ENCODE measurements around the gene ZNF516. TPM values are rescaled to one million over a fixed set of nuclear protein-coding genes. Genes with fewer than 3 reads are reported as not detected.
A peak's percentile ranks its signal among the peaks of the same experiment; 100 is the strongest.

Gene ZNF516
- total RNA-seq, 3 donors from 2014 or later: 22.0 to 47.9 (median 23.2) TPM

DNA sequence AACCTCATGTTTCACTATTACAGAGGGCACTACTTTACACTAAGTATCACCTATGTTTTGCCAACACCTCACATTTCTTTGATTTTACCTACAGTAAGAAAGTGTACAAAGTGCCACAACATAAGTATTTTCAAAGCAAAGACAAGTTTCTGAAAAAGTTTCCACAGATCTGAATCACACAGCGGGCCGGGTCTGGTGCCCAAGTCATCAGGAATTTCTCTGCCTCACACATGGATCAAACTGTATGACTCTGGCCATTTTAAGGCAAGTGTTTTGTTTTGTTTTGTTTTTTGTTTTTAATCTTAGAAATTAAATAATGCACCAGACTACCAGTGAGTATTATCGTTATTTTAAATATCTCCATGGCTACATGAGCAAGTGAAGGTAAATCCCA lies 73.4 kb downstream of the ZNF516 start:
- intact Hi-C loops (cut with DNase I, micrococcal nuclease): no loop called here
- H3K9me3 ChIP-seq: no peaks in the 10 kb centered on the region
- DNase-seq (no peak), ATAC-seq (no peak)
- TF ChIP-seq, protein P1, sequence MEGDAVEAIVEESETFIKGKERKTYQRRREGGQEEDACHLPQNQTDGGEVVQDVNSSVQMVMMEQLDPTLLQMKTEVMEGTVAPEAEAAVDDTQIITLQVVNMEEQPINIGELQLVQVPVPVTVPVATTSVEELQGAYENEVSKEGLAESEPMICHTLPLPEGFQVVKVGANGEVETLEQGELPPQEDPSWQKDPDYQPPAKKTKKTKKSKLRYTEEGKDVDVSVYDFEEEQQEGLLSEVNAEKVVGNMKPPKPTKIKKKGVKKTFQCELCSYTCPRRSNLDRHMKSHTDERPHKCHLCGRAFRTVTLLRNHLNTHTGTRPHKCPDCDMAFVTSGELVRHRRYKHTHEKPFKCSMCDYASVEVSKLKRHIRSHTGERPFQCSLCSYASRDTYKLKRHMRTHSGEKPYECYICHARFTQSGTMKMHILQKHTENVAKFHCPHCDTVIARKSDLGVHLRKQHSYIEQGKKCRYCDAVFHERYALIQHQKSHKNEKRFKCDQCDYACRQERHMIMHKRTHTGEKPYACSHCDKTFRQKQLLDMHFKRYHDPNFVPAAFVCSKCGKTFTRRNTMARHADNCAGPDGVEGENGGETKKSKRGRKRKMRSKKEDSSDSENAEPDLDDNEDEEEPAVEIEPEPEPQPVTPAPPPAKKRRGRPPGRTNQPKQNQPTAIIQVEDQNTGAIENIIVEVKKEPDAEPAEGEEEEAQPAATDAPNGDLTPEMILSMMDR (IDR thresholded peaks at IDR 0.05): no peak
- no peaks in the 10 kb centered on the region for H3K4me1 ChIP-seq (ENCODE audit: low read depth)
- H3K4me3 ChIP-seq: no peak overlapping the region
- no peaks in the 10 kb centered on the region for H3K36me3 ChIP-seq (ENCODE audit: low read depth)

DNA sequence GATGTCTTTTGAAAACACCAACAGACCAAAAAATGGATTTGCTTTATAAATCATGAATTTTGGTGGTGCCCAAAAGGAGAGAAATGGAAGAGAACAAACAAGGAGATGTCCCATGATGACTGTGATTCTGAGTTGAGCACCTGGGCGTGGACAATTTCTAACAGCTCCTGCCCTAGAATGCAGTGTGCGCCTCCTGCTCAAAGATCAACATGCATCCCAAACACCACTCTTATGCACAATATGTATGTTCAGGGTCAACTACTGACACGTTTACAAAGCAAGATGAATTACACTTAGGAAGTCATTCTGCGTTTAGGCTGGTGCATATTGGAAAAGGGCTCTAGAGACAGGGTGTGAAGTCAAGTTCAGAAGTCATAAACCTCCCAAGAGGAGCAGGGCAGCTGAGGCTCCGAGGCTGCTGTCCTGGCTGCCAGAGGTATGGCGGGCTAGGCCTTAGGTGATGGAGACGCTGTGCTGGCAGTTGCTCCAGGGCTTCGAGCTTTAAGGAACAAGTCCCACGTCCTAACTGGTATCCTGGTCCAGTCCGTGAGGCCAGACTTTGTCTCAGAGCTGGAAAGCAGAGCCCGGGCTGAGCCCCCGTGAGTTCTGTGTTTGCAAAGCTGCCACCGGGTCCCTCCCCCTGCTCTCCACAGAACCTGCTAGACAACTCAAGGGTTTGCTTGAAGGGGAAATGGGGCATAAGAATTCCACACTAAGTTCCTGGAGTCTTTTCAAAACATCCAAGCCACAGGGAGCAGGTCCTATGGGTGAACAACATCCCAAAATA lies 74.0 kb downstream of the ZNF516 start:
- DNase-seq (no peak), ATAC-seq (peak; percentile 25)
- TF ChIP-seq, protein P1 (IDR thresholded peaks at IDR 0.05): no peak
- H3K4me3 ChIP-seq: no peak overlapping the region
- no peaks in the 10 kb centered on the region for H3K36me3 ChIP-seq (ENCODE audit: low read depth)
- intact Hi-C loops (cut with DNase I, micrococcal nuclease): no loop called here
- H3K4me1 ChIP-seq (ENCODE audit: low read depth): no peaks in the 10 kb centered on the region
- H3K9me3 ChIP-seq: no peaks in the 10 kb centered on the region

DNA sequence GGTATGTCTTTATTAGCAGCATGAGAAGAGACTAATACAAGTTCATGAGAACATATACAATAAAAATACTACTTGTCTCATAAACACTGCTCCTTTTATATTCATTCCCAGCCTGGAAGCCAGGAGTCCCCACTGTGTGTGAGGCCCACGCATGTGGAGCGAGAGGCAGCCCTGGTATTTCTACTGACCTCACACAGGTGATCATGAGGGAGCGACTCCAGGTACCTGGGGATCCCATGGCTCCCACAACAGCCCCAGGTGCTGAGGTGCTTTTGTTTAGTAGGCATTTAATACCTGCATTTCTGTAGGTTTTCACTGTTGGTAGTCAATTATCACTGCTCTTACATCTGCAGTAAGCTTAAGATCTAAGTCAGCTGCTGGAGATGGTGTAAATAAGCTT lies 75.2 kb downstream of the ZNF516 start:
- DNase-seq (no peak), ATAC-seq (no peak)
- Histone ChIP-seq H3K4me1 (ENCODE audit: low read depth) (no peaks in the 10 kb centered on the region), H3K9me3 (no peaks in the 10 kb centered on the region), H3K4me3 (no peak overlapping the region), H3K36me3 (ENCODE audit: low read depth) (no peaks in the 10 kb centered on the region)
- intact Hi-C loops (cut with DNase I, micrococcal nuclease): no loop called here
- TF ChIP-seq, protein P1 (IDR thresholded peaks at IDR 0.05): no peak

DNA sequence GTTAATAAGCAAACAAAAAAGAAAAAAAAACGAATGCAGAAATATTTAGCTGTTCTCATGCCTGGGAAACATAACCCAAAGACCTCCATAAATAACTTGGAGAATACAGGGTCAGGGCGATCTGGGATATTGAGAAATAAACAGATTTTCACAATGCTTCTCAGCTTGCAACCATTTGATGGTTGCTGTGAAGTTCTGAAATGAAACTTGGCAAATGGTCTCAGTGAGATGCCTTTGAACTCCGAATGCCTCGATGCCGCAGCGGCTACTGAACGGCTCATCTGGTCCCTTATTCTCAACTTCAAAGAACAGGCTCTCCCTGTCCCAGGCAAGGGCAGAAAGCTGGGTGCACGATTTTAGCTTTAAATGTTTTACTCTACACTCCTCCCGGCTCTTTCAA lies 78.1 kb downstream of the ZNF516 start:
- Histone ChIP-seq H3K36me3 (ENCODE audit: low read depth) (no peaks in the 10 kb centered on the region), H3K4me1 (ENCODE audit: low read depth) (no peaks in the 10 kb centered on the region), H3K9me3 (no peaks in the 10 kb centered on the region), H3K4me3 (no peak overlapping the region)
- ATAC-seq (no peak), DNase-seq (no peak)
- TF ChIP-seq, protein P1 (IDR thresholded peaks at IDR 0.05): no peak
- intact Hi-C loops (cut with DNase I, micrococcal nuclease): no loop called here

DNA sequence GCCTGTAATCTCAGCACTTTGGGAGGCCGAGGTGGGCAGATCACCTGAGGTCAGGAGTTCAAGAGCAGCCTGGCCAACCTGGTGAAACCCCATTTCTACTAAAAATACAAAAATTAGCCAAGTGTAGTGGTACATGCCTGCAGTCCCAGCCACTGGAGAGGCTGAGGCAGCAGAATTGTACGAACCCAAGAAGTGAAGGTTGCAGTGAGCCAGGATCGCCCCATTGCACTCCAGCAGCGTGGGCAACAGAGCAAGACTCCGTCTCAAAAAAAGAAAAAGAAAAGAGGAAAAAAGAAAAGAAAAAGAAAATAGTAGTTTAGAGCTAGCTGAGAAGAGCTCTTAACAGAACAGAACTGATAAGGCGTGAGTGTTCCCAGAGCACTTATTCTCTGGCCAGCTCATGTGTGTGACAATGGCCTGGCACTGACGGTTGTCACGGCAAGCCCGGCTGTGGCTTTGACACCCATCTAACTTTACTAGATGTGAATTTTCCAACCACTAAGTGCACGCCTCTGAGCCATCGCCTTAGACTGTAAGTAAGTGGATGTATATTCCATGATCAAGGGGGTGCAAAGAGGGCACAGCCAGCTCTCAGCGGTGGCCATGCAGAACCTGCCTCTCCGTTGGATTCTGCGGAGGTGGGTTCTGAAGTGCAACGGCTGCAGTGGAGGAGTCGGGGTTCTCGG lies 80.0 kb downstream of the ZNF516 start:
- Histone ChIP-seq H3K36me3 (ENCODE audit: low read depth) (no peaks in the 10 kb centered on the region), H3K9me3 (no peaks in the 10 kb centered on the region), H3K4me3 (no peak overlapping the region), H3K4me1 (ENCODE audit: low read depth) (no peaks in the 10 kb centered on the region)
- no peak for DNase-seq
- intact Hi-C loops (cut with DNase I, micrococcal nuclease): no loop called here
- TF ChIP-seq, protein P1 (IDR thresholded peaks at IDR 0.05): no peak
- no peak for ATAC-seq
